A549 treated with Mapracorat at 1 μM for 4 hours (cell line): Measurements from ENCODE around the gene WBP1. TPM values are rescaled to one million over a fixed set of nuclear protein-coding genes. Genes with fewer than 3 reads are reported as not detected.

Source experiments
- total RNA-seq: library from RNA; stranded (reverse); fragments of 200-300 nt; extraction: Qiagen RNA extraction; gene quantifications from 5 replicates; pipeline ENCODE4 v1.2.3, GENCODE V29; 2022

Gene WBP1
- 47.3 to 87.4 TPM (median 83.1 TPM) in 5 replicates for total RNA-seq

DNA sequence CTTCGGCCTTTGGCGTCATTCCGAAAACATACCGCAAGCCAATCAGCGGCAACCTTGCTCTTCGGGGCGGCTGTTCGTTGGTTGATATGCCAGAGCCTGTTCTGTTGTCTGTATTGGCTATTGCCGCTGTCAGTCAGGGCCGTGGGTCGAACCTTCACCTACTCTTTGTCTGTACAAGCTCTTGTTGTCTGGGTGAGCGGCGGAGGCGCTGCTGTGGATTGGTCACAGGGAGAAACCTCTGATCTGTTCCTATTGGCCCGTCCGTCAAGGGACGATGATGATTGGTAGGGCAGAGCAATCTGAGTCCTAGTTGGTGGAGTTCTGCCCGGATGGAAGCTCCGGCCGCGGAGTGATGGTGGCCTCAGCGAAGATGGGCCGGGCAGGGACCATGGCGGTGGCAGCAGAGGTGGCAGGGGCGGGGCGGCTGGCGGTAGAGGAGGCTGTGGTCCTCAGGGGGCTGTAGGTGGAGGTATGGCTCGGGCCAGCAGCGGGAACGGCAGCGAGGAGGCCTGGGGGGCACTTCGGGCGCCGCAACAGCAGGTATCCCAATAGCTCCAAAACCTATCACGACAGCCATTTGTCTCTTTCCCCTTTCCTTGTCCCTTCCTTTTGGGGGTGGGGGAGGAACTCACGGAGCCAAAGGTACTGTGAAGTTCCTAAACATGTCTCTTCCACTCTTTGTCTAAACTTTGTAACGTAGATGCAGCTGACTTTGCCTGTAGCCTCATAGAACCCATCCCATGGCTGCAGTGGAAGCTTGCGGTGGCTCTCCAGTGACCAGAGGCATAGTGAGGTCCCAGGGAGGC lies at the start of gene WBP1:
Gene WBP1 (plus strand): TSS at position 307 of the 806 bp plus-strand sequence. CDS start 165 bp downstream, at position 472.

DNA sequence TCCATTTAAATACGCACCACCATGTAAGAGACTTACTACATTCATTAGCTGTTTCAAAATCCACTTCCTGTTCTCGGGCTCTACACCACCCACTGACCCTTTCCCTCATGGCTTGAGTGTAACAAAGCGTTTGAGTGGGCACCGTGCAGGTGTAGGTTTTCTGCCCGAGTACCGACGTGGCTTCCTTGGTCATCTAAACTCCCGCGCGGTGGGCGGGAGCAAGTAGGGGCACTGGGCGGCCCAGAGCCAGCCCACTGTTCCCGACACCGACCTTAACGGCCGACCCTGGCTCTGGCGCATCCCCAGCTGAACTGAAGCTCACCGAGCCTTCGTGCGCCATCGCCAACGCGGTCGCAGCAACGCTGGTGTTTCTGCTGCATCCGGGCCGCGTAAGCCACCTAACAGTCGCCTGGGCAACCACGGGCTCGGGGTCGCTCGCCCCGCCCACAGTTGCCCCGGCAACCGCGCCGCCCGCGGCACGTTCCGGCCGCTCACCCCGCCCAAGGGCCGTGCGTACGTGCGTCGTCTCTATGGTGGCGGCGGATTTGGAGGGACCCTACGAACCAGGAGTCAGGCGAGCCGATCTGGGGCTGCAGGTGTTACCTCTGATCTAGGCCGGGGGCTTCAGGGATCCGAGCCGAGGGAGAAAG lies 36.9 kb upstream of the WBP1 start, which contains the start of the genes C2orf81 and WDR54:
Gene C2orf81 (minus strand): TSS at position 399 of the 650 bp plus-strand sequence. CDS start 59 bp downstream, at position 340.
Gene WDR54 (plus strand): TSS at position 510 of the 650 bp plus-strand sequence. CDS start 424 bp downstream, outside the sequence.

DNA sequence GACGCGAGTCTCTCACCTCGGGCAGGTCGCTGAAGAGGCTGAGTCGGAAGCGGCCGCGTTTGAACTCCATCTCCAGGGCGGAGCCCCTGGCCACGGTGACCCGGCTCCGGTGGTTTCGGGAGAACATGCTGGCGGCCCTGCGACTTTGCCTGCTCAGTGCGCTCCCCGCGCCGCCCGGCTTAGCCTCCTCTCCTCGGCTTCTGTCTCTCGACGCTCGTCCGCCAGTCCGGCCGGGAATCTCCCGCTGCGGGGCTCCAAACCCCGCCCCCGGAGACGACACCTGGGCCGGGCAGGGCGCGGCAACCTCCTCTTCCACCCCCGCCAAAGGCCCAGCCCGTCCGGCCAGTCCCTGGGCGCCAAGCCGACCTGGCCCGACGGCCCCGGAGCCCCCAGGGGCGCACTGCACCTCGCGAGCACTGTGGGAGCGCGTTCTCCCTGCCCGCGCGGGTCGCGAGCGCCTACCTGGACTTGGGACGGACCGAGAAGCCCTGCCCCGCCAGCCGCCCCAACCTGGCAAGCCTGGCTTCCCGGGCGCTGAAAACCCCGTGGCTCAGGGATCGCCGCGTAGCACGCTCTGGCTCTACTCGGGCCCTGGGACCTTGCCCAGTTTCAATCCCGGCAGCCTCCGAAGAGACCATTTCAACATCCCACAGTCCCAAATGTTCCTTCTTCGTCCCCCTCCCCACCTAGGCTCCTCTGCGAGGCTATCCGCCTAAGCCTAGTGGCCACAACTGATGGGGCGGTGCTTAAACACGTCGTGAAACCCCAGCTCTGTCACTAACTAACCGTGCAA lies 16.4 kb upstream of the WBP1 start, which contains the start of gene RTKN:
Gene RTKN (minus strand): TSS at position 248 of the 793 bp plus-strand sequence. CDS start 121 bp downstream, at position 127.

DNA sequence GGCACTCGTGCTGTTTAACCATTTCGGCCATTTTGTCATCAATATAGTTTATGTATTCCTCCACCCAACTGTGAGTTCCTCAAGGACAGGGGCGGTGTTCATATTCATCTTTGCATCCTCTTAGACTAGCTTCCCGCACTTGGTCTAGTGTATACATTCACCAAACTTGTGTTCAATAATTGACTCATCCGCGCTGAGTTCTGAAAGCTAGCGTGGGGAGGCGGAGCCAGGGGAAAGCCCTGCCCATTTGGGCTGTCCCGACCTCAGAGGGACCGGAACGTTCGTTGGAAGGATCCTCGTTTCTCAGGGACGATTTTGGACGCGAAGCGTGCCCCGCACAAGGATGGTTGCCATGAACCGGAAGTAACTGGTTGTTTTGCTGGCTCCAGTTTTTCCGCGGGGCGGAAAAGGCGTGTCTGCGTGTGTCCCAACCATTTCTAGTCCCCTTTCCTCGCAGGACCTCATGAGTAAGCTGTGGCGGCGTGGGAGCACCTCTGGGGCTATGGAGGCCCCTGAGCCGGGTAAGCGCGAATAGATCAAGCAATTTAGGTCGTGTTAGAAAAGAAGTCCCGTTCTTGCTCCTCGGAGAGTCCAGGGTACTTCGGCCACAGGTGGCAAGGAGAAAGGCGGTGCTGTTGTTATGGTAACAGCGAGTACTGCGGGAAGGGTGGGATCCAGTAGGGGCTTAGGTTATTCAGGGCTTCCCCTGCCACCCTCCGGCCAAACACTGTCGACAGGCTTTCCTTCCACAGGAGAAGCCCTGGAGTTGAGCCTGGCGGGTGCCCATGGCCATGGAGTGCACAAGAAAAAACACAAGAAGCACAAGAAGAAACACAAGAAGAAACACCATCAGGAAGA lies 3.4 kb upstream of the WBP1 start, which contains the start of gene INO80B:
Gene INO80B (plus strand): TSS at position 434 of the 858 bp plus-strand sequence. CDS start 30 bp downstream, at position 464.

DNA sequence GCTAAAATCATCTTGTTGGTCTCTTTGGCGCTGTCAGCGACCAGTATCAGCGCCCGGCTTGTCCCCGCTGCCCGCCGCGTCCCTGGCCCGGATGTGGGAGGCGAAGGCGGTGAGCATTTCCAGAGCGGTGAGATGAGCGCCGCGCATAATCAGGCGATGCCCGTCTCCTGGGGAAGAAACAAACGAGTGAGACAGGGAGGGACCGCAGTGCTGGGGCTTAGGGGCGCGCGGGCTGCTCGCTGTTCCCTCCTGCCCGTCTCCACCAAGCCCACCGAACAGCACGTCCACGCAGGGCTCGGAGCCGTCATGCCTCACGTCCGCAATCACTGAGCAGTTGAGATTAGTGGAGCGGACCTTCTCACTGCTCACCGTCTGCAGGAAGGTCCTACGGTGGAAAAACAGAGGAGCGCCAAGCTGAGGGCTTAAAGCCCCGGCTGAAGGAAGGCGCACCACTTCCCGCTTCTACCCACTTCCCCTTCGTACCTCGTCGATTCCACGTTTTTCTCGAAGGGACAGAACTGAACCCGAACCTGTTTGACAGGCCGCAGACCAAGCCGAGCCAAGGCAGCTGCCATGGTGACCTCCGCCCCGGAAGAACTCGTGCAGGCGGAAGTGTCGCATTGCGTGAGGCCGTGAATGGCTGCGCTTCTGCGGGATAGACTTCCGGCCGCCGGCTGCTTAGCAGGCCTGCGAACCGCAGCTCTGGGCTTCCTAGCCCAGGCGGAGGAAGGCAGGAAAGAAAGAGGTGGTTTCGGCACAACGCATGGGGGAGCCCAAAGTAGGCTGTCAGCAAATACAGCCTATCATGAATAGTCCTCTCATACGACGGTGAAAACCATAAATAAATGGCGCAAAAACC lies 14.1 kb downstream of the WBP1 start, which contains the start of gene MRPL53:
Gene MRPL53 (minus strand): TSS at position 595 of the 859 bp plus-strand sequence. CDS start 20 bp downstream, at position 575.

DNA sequence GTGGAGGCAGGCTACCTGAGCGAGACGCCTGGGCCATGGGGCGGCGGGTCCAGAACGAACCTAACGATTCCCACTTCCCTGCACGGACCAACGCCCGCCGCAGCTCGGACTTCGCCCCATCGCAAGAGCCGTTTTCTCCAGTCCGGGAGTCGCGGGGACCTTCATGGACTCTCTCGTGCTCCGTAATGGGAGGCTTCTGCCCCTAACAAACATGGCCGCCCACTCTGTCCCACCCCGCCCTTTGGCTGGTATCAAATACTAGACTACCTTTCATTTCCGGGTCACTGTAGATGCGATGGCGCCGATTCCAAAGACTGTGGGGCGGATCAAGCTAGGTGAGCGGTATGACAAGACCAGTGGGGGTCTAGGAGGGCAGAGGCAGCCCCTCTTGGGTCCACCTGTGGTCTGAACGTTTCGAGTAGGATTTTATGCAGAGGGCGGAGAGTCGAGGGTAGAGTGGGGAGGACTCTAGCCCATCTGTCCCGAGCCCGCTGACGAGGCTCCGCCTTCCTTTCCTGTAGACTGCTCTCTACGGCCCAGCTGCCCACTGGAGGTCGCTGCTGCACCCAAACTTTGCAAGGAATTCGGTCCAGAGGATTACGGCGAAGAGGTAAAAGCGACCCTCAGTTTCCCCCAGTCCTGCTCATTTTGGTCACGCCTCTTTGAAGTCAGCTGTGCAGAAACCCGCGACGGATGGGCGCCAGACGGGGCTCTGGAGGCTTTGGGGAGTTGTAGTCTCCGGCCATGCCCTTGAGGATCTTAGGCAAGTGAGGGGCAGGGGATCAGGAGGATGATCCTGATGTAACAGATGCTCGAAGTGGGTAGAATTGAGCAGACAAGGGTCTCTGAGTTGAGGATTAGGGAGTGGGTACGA lies 24.8 kb downstream of the WBP1 start, which contains the start of the genes CCDC142 and TTC31:
Gene CCDC142 (minus strand): TSS at position 198 of the 874 bp plus-strand sequence. CDS start 161 bp downstream, at position 37.
Gene TTC31 (plus strand): TSS at position 281 of the 874 bp plus-strand sequence. CDS start 15 bp downstream, at position 296.

DNA sequence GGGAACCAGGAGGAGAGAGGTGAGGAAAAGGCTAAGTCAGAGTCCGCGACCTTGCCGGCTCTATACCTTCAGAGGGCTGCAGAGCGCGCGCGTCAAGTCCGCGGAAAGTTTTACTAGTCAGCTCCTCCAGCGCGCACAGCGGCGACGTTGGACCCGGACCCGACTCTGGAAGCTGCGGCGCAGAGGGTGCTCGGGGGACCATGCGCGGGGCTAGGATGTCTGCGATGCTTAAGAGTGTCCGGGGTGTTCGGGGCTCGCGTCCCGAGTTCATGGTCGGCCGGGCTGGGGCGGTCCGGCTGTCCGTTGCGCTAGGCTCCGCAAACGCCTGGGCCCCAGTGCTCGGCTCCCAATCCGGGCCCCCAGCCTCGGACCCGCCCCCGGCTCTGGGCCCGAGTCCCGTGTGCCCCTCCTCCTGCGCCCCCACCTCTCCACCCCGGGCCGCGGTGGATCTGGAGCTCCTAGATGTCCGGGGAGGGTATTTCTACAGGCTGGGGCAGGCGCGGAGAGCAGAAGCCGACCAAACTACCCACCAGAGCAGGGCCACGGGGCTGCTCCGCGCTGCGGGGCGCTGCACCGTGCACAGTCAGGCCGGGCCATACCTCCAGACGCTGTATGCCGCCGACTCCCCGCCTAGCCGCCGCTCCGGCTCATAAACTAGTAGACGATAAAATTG lies 41.2 kb downstream of the WBP1 start, which contains the start of gene LBX2:
Gene LBX2 (minus strand): TSS at position 337 of the 673 bp plus-strand sequence. CDS start 66 bp downstream, at position 271.

DNA sequence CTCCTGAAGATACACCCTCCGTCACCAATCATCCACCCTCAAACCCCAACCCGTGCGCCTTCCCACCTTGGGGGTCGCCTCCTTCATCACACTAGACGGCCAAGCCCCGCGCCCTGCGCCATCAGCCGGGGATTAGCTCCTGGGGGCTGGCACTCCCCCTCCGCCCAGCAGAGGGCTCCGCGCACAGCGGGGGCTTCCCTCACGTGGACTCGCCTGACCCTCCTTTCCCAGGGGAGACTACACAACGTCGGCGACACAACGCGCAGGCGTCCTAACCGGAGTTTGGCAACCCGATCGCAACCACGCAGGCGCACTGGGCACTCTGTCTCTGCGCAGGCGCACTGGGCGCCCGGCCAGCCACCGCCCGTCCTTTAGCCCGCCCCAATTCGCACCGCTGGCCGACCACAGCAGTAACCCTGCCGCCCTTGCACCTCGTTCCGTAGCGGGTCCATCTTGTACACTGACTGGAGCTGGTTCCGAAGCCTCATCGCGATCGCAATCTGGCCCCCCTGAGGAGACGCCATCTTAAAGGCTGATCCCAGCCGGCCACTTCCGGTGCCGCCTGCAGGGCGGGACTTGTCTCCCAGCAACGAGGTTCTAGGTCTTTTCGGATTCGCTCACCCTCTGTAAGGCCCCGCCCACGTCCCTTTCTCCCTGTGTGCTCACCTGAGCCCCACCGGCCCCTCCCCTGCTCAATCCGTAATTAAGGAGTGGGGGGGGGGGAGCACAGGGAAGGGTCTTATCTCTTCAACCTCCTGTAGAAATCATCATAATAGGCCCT lies 49.1 kb downstream of the WBP1 start, which contains the start of gene PCGF1:
Gene PCGF1 (minus strand): TSS at position 551 of the 781 bp plus-strand sequence. CDS start 27 bp downstream, at position 524.

Other genes starting within 250 kb of the WBP1 start
- 0.07 to 0.41 TPM (median 0.36 TPM) in 5 replicates for gene SLC4A5, start 115.0 kb upstream of the WBP1 start, total RNA-seq
- gene DCTN1, start 78.1 kb upstream of the WBP1 start, total RNA-seq: 112 to 150 TPM (median 144 TPM) in 5 replicates
- 2.4 to 3.7 TPM (median 2.6 TPM) in 5 replicates for gene C2orf81, start 36.8 kb upstream of the WBP1 start, total RNA-seq
- gene WDR54, start 36.7 kb upstream of the WBP1 start, total RNA-seq: 76.9 to 89.4 TPM (median 88.0 TPM) in 5 replicates
- gene RTKN, start 16.5 kb upstream of the WBP1 start, total RNA-seq: 18.9 to 25.9 TPM (median 23.9 TPM) in 5 replicates
- gene INO80B, start 3.4 kb upstream of the WBP1 start, total RNA-seq: 42.6 to 53.6 TPM (median 49.0 TPM) in 5 replicates
- 37.4 to 54.3 TPM (median 52.0 TPM) in 5 replicates for gene MOGS, start 6.9 kb downstream of the WBP1 start, total RNA-seq
- gene MRPL53, start 14.2 kb downstream of the WBP1 start, total RNA-seq: 106 to 149 TPM (median 141 TPM) in 5 replicates
- 11.6 to 16.5 TPM (median 14.2 TPM) in 5 replicates for gene CCDC142, start 24.6 kb downstream of the WBP1 start, total RNA-seq
- 15.7 to 17.7 TPM (median 16.1 TPM) in 5 replicates for gene TTC31, start 24.6 kb downstream of the WBP1 start, total RNA-seq
- 2.7 to 3.7 TPM (median 3.1 TPM) in 5 replicates for gene LBX2, start 41.2 kb downstream of the WBP1 start, total RNA-seq
- gene PCGF1, start 49.3 kb downstream of the WBP1 start, total RNA-seq: 30.8 to 43.0 TPM (median 33.4 TPM) in 5 replicates
- 0.19 to 0.58 TPM (median 0.33 TPM) in 5 replicates for gene TLX2, start 56.0 kb downstream of the WBP1 start, total RNA-seq
- gene DQX1, start 67.8 kb downstream of the WBP1 start, total RNA-seq: 0.10 to 0.19 TPM (median 0.14 TPM) in 4 of 5 replicates, not detected in the other
- gene AUP1, start 71.3 kb downstream of the WBP1 start, total RNA-seq: 197 to 259 TPM (median 233 TPM) in 5 replicates
- gene HTRA2, start 71.5 kb downstream of the WBP1 start, total RNA-seq: 31.4 to 42.9 TPM (median 39.7 TPM) in 5 replicates
- gene LOXL3, start 95.5 kb downstream of the WBP1 start, total RNA-seq: 0.20 to 0.50 TPM (median 0.44 TPM) in 5 replicates
- 3.8 to 5.3 TPM (median 4.1 TPM) in 5 replicates for gene DOK1, start 96.3 kb downstream of the WBP1 start, total RNA-seq
- gene M1AP, start 189.9 kb downstream of the WBP1 start, total RNA-seq: not detected in 5 replicates
- 9.6 to 15.2 TPM (median 10.2 TPM) in 5 replicates for gene SEMA4F, start 195.8 kb downstream of the WBP1 start, total RNA-seq